ENCODE data around the gene BMP2.

DNA sequence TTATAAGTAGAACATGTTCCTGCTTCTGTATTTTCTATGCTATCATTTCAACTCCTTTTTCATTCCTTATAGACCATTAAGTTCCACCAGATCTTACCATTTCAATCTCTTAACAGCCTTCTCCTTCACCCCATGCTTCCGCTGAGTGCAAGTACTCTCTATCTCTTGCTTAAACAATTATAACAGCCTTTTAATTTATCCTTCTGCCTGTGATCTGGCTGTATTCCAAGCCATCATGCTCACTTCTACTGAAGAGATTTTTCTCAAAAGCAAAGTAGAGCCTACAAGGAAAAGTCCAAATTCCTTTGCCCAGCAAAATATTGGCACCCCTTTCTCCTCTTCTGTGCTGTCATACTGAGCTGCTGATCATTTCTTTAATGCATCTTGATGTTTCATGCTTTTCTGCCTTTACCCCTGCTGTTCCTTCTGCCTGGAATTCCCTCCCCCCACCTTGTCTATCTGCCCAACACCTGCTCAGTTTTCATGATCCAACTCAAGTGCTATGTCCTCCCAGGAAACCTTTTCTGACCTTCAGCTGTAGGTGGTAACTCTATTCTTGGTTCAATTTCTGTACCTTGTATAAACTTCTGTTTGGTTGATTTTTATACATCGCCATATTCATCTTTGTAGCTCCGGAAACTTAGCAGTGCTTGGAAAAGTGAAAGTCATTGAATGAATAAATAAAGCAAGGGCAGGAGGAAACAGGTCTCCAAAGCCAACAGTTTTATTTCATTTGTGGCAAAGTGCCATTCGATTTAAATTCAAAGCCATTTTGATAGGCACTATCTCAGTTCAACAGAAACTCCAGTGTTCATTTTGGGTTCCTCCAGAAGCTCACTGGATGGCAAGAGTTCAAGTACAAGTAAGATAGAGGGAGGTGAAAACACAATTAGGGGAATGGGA is 10.5 kb upstream of the BMP2 start:
- no peak for TF ChIP-seq CTCF (IDR thresholded peaks at IDR 0.05; ENCODE audit: insufficient read depth, low read length, poor library complexity, severe bottlenecking)
- no peak for TF ChIP-seq EZH2phosphoT487 (conservative IDR thresholded peaks at IDR 0.05; ENCODE audit: low read length)
